WTC11 (cell line): ENCODE results near the gene ACER1. TPM values are rescaled to one million over a fixed set of nuclear protein-coding genes. Genes with fewer than 3 reads are reported as not detected.
A peak's percentile ranks its signal among the peaks of the same experiment; 100 is the strongest.

ENCODE experiments used
- ATAC-seq: fragments of 200-7000 bp; cut with Tn5 transposase; 2 replicates; pipeline ENCODE4 v1.10.0; 2021; ENCODE audit warnings: mild to moderate bottlenecking, moderate library complexity
- CTCF ChIA-PET: fragments of 300-600 bp; sonication (Branson Sonifier 250); formaldehyde crosslinking; loops from one replicate; lab custom pipeline; 2021; ENCODE audit warnings: antibody characterized with exemption; lab: Charles Lee
- POLR2A ChIA-PET: fragments of 350-600 bp; sonication (Branson Sonifier 250); formaldehyde crosslinking; loops from one replicate; lab custom pipeline; 2021; ENCODE audit warnings: antibody characterized with exemption; lab: Charles Lee
- DNase-seq: peaks from one replicate; pipeline ENCODE4 v3.0.0; 2021; ENCODE audit warnings: low spot score
- H3K27ac Mint-ChIP-seq: 2 replicates; pipeline ENCODE4 v1.8.0; 2021; ENCODE audit warnings: mixed read lengths
- H3K27me3 Mint-ChIP-seq: 2 replicates; pipeline ENCODE4 v1.8.0; 2021; ENCODE audit warnings: low read depth, mild to moderate bottlenecking, moderate library complexity, mixed read lengths
- H3K36me3 Mint-ChIP-seq: 2 replicates; pipeline ENCODE4 v1.8.0; 2021; ENCODE audit warnings: mixed read lengths
- H3K4me1 Mint-ChIP-seq: 2 replicates; pipeline ENCODE4 v1.8.0; 2022; ENCODE audit warnings: mixed read lengths
- H3K4me3 Mint-ChIP-seq: 2 replicates; pipeline ENCODE4 v1.8.0; 2021; ENCODE audit warnings: mild to moderate bottlenecking, moderate library complexity, mixed read lengths
- H3K9me3 Mint-ChIP-seq: 2 replicates; pipeline ENCODE4 v1.8.0; 2021; ENCODE audit warnings: mixed read lengths
- ARID4B ChIP-seq: sonication (generic); formaldehyde crosslinking; IDR thresholded peaks from 2 replicates; pipeline ENCODE4 v1.8.0; 2023; ENCODE audit warnings: missing genetic modification reagents, mild to moderate bottlenecking, borderline replicate concordance
- CTCF ChIP-seq: fragments of 200-600 bp; IDR thresholded peaks from 2 replicates; pipeline ENCODE4 v1.8.0; 2022; ENCODE audit warnings: antibody characterized with exemption
- E2F4 ChIP-seq: sonication (generic); formaldehyde crosslinking; IDR thresholded peaks from 2 replicates; pipeline ENCODE4 v1.8.1; 2022; ENCODE audit warnings: low read depth, mild to moderate bottlenecking, moderate library complexity, missing genetic modification reagents, borderline replicate concordance
- EMX1 ChIP-seq: fragments of 250-450 bp; sonication (Bioruptor Pico); IDR thresholded peaks from 2 replicates; pipeline ENCODE4 v1.8.0; 2021; ENCODE audit warnings: mild to moderate bottlenecking
- ERG ChIP-seq: fragments of 250-450 bp; sonication (Bioruptor Pico); IDR thresholded peaks from 2 replicates; pipeline ENCODE4 v1.8.0; 2021; ENCODE audit warnings: mild to moderate bottlenecking
- GRHL2 ChIP-seq: fragments of 250-450 bp; sonication (Bioruptor Pico); IDR thresholded peaks from 2 replicates; pipeline ENCODE4 v1.8.0; 2022; ENCODE audit warnings: mild to moderate bottlenecking, moderate library complexity; ENCODE audit not compliant: insufficient replicate concordance, severe bottlenecking
- IRF2 ChIP-seq: sonication (generic); formaldehyde crosslinking; IDR thresholded peaks from 2 replicates; pipeline ENCODE4 v1.8.0; 2022; ENCODE audit warnings: low read depth, missing genetic modification reagents, borderline replicate concordance
- MAX ChIP-seq: sonication (generic); formaldehyde crosslinking; IDR thresholded peaks from 2 replicates; pipeline ENCODE4 v1.8.0; 2022; ENCODE audit warnings: mild to moderate bottlenecking, missing genetic modification reagents
- MYBL2 ChIP-seq: sonication (generic); formaldehyde crosslinking; IDR thresholded peaks from 2 replicates; pipeline ENCODE4 v1.8.1; 2023; ENCODE audit warnings: mild to moderate bottlenecking, moderate library complexity, missing genetic modification reagents
- NFATC4 ChIP-seq: fragments of 250-450 bp; sonication (Bioruptor Pico); IDR thresholded peaks from 2 replicates; pipeline ENCODE4 v1.9.0; 2021; ENCODE audit warnings: mild to moderate bottlenecking
- PRRX2 ChIP-seq: fragments of 250-450 bp; sonication (Bioruptor Pico); IDR thresholded peaks from 2 replicates; pipeline ENCODE4 v1.8.0; 2021; ENCODE audit warnings: mild to moderate bottlenecking
- SOX15 ChIP-seq: fragments of 250-450 bp; sonication (Bioruptor Pico); IDR thresholded peaks from 2 replicates; pipeline ENCODE4 v1.9.0; 2021; ENCODE audit warnings: mild to moderate bottlenecking
- TCF7 ChIP-seq: sonication (generic); formaldehyde crosslinking; IDR thresholded peaks from 2 replicates; pipeline ENCODE4 v1.8.0; 2022; ENCODE audit warnings: mild to moderate bottlenecking, low read depth, missing genetic modification reagents, moderate library complexity
- TEAD4 ChIP-seq: sonication (generic); formaldehyde crosslinking; IDR thresholded peaks from 2 replicates; pipeline ENCODE4 v1.8.0; 2022; ENCODE audit warnings: mild to moderate bottlenecking, missing genetic modification reagents
- ZNF219 ChIP-seq: sonication (generic); formaldehyde crosslinking; IDR thresholded peaks from 2 replicates; pipeline ENCODE4 v1.8.0; 2023; ENCODE audit warnings: missing genetic modification reagents, mild to moderate bottlenecking, borderline replicate concordance
- total RNA-seq: library from RNA; stranded (reverse); gene quantifications from 3 replicates; pipeline ENCODE4 v1.2.3, GENCODE V29; 2021
- TF ChIP-seq, protein P1 (sequence below): sonication (generic); formaldehyde crosslinking; conservative IDR thresholded peaks from 2 replicates; pipeline ENCODE4 v1.8.1; 2022; ENCODE audit warnings: mild to moderate bottlenecking, missing genetic modification reagents
- TF ChIP-seq, protein P2 (sequence below): sonication (generic); formaldehyde crosslinking; IDR thresholded peaks from 2 replicates; pipeline ENCODE4 v1.8.1; 2023; ENCODE audit warnings: mild to moderate bottlenecking, missing genetic modification reagents, borderline replicate concordance
- TF ChIP-seq, protein P3 (sequence below): sonication (generic); formaldehyde crosslinking; conservative IDR thresholded peaks from 2 replicates; pipeline ENCODE4 v1.8.1; 2023; ENCODE audit warnings: mild to moderate bottlenecking, low read depth, missing genetic modification reagents, moderate library complexity
- TF ChIP-seq, protein P4 (sequence below): sonication (generic); formaldehyde crosslinking; IDR thresholded peaks from 2 replicates; pipeline ENCODE4 v1.8.1; 2023; ENCODE audit warnings: mild to moderate bottlenecking, missing genetic modification reagents, moderate library complexity

ACER1 gene
- total RNA-seq, 1 experiment from 2014 or later, result not detected

DNA sequence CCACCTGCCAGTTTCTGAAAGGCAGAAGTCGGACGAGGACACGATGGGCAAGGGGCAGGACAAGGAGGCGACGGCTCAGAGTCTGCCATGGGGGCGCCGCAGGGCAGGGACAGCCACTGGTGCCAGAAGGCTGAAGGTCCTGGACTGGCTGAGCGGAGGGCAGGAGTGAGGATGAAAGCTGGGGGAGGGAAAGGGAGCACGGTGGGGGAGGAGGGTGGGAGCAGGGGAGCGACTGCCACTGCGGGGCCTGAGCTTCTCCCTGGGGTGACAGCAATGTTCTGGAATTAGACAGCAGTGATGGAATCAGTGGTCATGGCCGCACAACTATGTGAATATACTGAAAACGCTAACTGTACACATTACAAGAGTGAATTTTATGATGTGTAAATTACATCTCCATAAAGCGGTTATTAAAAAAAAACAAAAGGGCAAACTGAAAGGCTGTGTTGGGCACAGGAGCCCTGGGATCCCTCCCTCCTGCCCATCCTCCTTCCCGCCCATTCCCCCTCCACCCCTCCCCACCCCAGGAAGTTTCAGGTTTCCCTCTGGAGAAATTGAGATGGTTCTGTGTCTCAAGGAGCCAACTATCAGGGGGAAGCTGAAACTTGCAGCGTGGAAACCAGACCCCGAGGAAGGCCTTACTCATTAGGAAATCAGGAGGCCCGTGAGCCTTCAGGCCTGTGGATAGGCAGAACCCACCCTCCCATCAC lies 69.5 kb downstream of the ACER1 start (continued):
- TF ChIP-seq, protein P1, sequence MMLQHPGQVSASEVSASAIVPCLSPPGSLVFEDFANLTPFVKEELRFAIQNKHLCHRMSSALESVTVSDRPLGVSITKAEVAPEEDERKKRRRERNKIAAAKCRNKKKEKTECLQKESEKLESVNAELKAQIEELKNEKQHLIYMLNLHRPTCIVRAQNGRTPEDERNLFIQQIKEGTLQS (CRISPR knock-in tag), result no peak
- no peak for TF ChIP-seq E2F4 (CRISPR knock-in tag)
- TF ChIP-seq MAX (CRISPR knock-in tag), result no peak
- no peak for TF ChIP-seq TEAD4 (CRISPR knock-in tag)
- no peak for TF ChIP-seq IRF2 (CRISPR knock-in tag)
- TF ChIP-seq, protein P2, sequence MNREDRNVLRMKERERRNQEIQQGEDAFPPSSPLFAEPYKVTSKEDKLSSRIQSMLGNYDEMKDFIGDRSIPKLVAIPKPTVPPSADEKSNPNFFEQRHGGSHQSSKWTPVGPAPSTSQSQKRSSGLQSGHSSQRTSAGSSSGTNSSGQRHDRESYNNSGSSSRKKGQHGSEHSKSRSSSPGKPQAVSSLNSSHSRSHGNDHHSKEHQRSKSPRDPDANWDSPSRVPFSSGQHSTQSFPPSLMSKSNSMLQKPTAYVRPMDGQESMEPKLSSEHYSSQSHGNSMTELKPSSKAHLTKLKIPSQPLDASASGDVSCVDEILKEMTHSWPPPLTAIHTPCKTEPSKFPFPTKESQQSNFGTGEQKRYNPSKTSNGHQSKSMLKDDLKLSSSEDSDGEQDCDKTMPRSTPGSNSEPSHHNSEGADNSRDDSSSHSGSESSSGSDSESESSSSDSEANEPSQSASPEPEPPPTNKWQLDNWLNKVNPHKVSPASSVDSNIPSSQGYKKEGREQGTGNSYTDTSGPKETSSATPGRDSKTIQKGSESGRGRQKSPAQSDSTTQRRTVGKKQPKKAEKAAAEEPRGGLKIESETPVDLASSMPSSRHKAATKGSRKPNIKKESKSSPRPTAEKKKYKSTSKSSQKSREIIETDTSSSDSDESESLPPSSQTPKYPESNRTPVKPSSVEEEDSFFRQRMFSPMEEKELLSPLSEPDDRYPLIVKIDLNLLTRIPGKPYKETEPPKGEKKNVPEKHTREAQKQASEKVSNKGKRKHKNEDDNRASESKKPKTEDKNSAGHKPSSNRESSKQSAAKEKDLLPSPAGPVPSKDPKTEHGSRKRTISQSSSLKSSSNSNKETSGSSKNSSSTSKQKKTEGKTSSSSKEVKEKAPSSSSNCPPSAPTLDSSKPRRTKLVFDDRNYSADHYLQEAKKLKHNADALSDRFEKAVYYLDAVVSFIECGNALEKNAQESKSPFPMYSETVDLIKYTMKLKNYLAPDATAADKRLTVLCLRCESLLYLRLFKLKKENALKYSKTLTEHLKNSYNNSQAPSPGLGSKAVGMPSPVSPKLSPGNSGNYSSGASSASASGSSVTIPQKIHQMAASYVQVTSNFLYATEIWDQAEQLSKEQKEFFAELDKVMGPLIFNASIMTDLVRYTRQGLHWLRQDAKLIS (CRISPR knock-in tag), result no peak
- TF ChIP-seq GRHL2, result no peak
- TF ChIP-seq, protein P3, sequence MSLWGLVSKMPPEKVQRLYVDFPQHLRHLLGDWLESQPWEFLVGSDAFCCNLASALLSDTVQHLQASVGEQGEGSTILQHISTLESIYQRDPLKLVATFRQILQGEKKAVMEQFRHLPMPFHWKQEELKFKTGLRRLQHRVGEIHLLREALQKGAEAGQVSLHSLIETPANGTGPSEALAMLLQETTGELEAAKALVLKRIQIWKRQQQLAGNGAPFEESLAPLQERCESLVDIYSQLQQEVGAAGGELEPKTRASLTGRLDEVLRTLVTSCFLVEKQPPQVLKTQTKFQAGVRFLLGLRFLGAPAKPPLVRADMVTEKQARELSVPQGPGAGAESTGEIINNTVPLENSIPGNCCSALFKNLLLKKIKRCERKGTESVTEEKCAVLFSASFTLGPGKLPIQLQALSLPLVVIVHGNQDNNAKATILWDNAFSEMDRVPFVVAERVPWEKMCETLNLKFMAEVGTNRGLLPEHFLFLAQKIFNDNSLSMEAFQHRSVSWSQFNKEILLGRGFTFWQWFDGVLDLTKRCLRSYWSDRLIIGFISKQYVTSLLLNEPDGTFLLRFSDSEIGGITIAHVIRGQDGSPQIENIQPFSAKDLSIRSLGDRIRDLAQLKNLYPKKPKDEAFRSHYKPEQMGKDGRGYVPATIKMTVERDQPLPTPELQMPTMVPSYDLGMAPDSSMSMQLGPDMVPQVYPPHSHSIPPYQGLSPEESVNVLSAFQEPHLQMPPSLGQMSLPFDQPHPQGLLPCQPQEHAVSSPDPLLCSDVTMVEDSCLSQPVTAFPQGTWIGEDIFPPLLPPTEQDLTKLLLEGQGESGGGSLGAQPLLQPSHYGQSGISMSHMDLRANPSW (CRISPR knock-in tag), result no peak
- TF ChIP-seq, all 79 proteins: peak for 0

DNA sequence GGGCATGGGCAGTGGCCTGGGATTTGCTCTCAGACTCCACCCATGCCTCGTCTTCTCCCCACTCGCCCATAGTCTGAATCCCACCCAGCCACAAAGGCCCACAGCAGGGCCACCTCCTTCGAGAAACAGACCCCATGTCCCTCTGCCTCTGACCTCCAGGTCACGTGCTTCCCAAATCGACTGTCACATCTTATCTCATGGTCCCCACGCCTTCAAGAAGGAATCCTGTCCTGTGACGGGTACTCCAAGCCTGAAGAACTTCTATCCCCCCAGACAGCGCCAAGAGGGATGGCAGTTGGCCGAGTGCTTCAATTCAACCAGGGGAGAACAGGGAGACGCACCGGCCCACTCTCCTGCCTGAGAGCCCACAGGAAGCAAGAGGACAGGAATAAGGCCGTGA lies 70.1 kb downstream of the ACER1 start:
- ChIA-PET CTCF (no interaction called here), POLR2A (no interaction called here)
- H3K4me3 Mint-ChIP-seq, result no peak overlapping the region
- H3K27me3 Mint-ChIP-seq, result no peaks in the 10 kb centered on the region
- TF ChIP-seq TCF7 (CRISPR knock-in tag) (no peak), NFATC4 (CRISPR knock-in tag) (no peak), EMX1 (CRISPR knock-in tag) (no peak), MYBL2 (CRISPR knock-in tag) (no peak), ARID4B (no peak), SOX15 (CRISPR knock-in tag) (no peak), ZNF219 (CRISPR knock-in tag) (no peak), ERG (CRISPR knock-in tag) (no peak), PRRX2 (CRISPR knock-in tag) (no peak), CTCF (no peak)
- TF ChIP-seq, protein P4, sequence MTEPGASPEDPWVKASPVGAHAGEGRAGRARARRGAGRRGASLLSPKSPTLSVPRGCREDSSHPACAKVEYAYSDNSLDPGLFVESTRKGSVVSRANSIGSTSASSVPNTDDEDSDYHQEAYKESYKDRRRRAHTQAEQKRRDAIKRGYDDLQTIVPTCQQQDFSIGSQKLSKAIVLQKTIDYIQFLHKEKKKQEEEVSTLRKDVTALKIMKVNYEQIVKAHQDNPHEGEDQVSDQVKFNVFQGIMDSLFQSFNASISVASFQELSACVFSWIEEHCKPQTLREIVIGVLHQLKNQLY (CRISPR knock-in tag), result no peak
- no peak for DNase-seq
- peaks cover 16% of the 10 kb centered on the region for H3K4me1 Mint-ChIP-seq
- no peaks in the 10 kb centered on the region for H3K9me3 Mint-ChIP-seq
- H3K36me3 Mint-ChIP-seq, result peaks cover 48% of the 10 kb centered on the region
- H3K27ac Mint-ChIP-seq, result peak overlapping the region; percentile 94
- ATAC-seq, result no peak
